Measurements from ENCODE around the gene APAF1. TPM values are rescaled to one million over a fixed set of nuclear protein-coding genes. Genes with fewer than 3 reads are reported as not detected.

APAF1 gene
- total and polyA plus RNA-seq, 12 donors = 2.0 to 9.9 (median 4.0) TPM

GRCh38 chr12:98721204-98721702 is 76.2 kb downstream of the APAF1 start:
- intact Hi-C loops (cut with DNase I) = loop anchor here in 2 of 10 donors (10.0 kb wide), 1 partner anchor 274 kb away; no protein-coding TSS in a partner anchor
- TF ChIP-seq CTCF (IDR thresholded peaks at IDR 0.05) = no peak
- ATAC-seq (no peak), DNase-seq (no peak)
- Histone ChIP-seq H3K27me3 (no peaks in the 10 kb centered on the region), H3K4me1 (no peaks in the 10 kb centered on the region), H3K4me3 (no peak overlapping the region), H3K27ac (no peak overlapping the region), H3K9me3 (no peaks in the 10 kb centered on the region), H3K36me3 (peaks cover 0 to 100% (median 18%) of the 10 kb centered on the region in 9 donors)
- 93 to 98% methylated on average over 2 of the region's 2 CpGs for WGBS, 2 donors

- Histone ChIP-seq H3K36me3 (peaks cover 0 to 100% (median 24%) of the 10 kb centered on the region in 9 donors), H3K27ac (no peak overlapping the region), H3K9me3 (no peaks in the 10 kb centered on the region), H3K4me3 (no peak overlapping the region), H3K27me3 (no peaks in the 10 kb centered on the region), H3K4me1 (no peaks in the 10 kb centered on the region)
- DNase-seq (no peak), ATAC-seq (no peak)
- intact Hi-C loops (cut with DNase I) = loop anchor here in 2 of 10 donors (10.0 kb wide), 1 partner anchor 270 kb away; no protein-coding TSS in a partner anchor
- TF ChIP-seq CTCF (IDR thresholded peaks at IDR 0.05) = no peak
- WGBS, 2 donors = 94 to 98% methylated on average over 5 of the region's 5 CpGs
Observed at GRCh38 chr12:98724384-98725155, 79.5 kb downstream of the APAF1 start.

GRCh38 chr12:98725476-98726247 is 80.6 kb downstream of the APAF1 start:
- DNase-seq (no peak), ATAC-seq (peak in 3 of 8 donors; percentile 50 to 58 (median 55))
- no peaks in the 10 kb centered on the region for H3K4me1 ChIP-seq
- H3K36me3 ChIP-seq = peaks cover 0 to 100% (median 25%) of the 10 kb centered on the region in 9 donors
- H3K4me3 ChIP-seq = no peak overlapping the region
- H3K27me3 ChIP-seq = no peaks in the 10 kb centered on the region
- 68 to 77% methylated on average over 5 of the region's 5 CpGs for WGBS, 2 donors
- intact Hi-C loops (cut with DNase I) = loop anchor here in 2 of 10 donors (10.0 kb wide), 1 partner anchor 269 kb away; no protein-coding TSS in a partner anchor
- H3K27ac ChIP-seq = no peak overlapping the region
- peak in 6 of 9 donors; percentile 27 to 53 (median 34) for TF ChIP-seq CTCF (IDR thresholded peaks at IDR 0.05)
- H3K9me3 ChIP-seq = no peaks in the 10 kb centered on the region

GRCh38 chr12:98727196-98727595 is 82.1 kb downstream of the APAF1 start:
- WGBS, 2 donors = 90 to 99% methylated on average over 5 of the region's 5 CpGs
- peaks cover 0 to 100% (median 29%) of the 10 kb centered on the region in 9 donors for H3K36me3 ChIP-seq

More at GRCh38 chr12:98727196-98727595, 82.1 kb downstream of the APAF1 start:
- intact Hi-C loops (cut with DNase I) = loop anchor here in 2 of 10 donors (10.0 kb wide), 1 partner anchor 268 kb away; no protein-coding TSS in a partner anchor
- H3K9me3 ChIP-seq = no peaks in the 10 kb centered on the region
- H3K4me1 ChIP-seq = no peaks in the 10 kb centered on the region
- H3K4me3 ChIP-seq = no peak overlapping the region
- no peak for ATAC-seq
- H3K27me3 ChIP-seq = no peaks in the 10 kb centered on the region
- H3K27ac ChIP-seq = no peak overlapping the region
- TF ChIP-seq CTCF (IDR thresholded peaks at IDR 0.05) = no peak
- no peak for DNase-seq
